IPS DF 6.9 (cell line): ENCODE measurements around the gene HDGFL1.

Experiments
- DNase-seq: peaks from one replicate; pipeline ENCODE4 v3.0.0-alpha.2; 2013; ENCODE audit warnings: low read depth, low spot score
- H3K27ac ChIP-seq: one replicate; pipeline ENCODE4 v1.5.1; 2013; ENCODE audit warnings: low read length, control low read depth
- H3K27me3 ChIP-seq: 2 replicates; pipeline ENCODE4 v1.6.1; 2013; ENCODE audit warnings: mild to moderate bottlenecking, low read length; ENCODE audit not compliant: control insufficient read depth, insufficient read depth
- H3K36me3 ChIP-seq: 2 replicates; pipeline ENCODE4 v1.6.1; 2013; ENCODE audit warnings: low read length; ENCODE audit not compliant: control insufficient read depth, insufficient read depth
- H3K4me1 ChIP-seq: 2 replicates; pipeline ENCODE4 v1.6.1; 2013; ENCODE audit warnings: low read length; ENCODE audit not compliant: control insufficient read depth, insufficient read depth
- H3K4me3 ChIP-seq: 2 replicates; pipeline ENCODE4 v1.5.1; 2013; ENCODE audit warnings: mild to moderate bottlenecking, low read length
- H3K9me3 ChIP-seq: 2 replicates; pipeline ENCODE4 v1.6.1; 2013; ENCODE audit warnings: low read length, inconsistent platforms; ENCODE audit not compliant: control insufficient read depth, insufficient read depth
- WGBS: extraction: QIAGEN DNeasy Blood & Tissue Kit; methylation state at CpG from one replicate; pipeline ENCODE4 v1.1.7; 2013; ENCODE audit warnings: mixed read lengths, missing lambda C conversion rate; ENCODE audit not compliant: insufficient read length, insufficient coverage; 5-methylcytosine and 5-hydroxymethylcytosine counted together

Gene HDGFL1

DNA sequence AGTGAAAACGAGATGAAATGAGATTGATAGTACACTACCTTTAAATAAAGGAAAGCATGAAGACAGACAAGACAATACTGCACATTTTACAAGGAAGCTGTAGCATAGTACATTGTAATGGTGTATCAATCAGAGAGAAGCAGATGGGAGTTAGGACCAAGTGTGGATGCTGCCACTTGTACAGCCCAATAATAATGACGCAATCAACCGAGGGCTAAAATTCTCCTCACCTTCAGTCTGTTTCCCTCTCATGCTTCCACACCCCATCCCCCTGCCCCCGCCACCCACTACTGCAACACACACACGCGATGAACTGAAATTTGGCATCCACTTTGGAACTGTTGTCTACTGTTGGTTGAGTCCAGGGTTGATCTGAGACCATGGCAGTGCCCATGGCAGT, 12.4 kb upstream of the HDGFL1 start:
- H3K36me3 ChIP-seq: no peaks in the 10 kb centered on the region
- no peaks in the 10 kb centered on the region for H3K27me3 ChIP-seq
- H3K9me3 ChIP-seq: no peaks in the 10 kb centered on the region
- H3K27ac ChIP-seq: no peak overlapping the region
- no CpG with 5 or more reads among the region's 6 CpGs for whole genome bisulfite sequencing
- no peaks in the 10 kb centered on the region for H3K4me1 ChIP-seq
- DNase-seq: no peak
- no peak overlapping the region for H3K4me3 ChIP-seq

GRCh38 chr6:22558288-22558882, 11.0 kb upstream of the HDGFL1 start:
- DNase-seq: no peak
- H3K4me3 ChIP-seq: no peak overlapping the region
- WGBS: no CpG with 5 or more reads among the region's 1 CpG
- H3K9me3 ChIP-seq: no peaks in the 10 kb centered on the region
- H3K27me3 ChIP-seq: no peaks in the 10 kb centered on the region
- H3K27ac ChIP-seq: no peak overlapping the region
- H3K4me1 ChIP-seq: no peaks in the 10 kb centered on the region
- H3K36me3 ChIP-seq: no peaks in the 10 kb centered on the region

DNA sequence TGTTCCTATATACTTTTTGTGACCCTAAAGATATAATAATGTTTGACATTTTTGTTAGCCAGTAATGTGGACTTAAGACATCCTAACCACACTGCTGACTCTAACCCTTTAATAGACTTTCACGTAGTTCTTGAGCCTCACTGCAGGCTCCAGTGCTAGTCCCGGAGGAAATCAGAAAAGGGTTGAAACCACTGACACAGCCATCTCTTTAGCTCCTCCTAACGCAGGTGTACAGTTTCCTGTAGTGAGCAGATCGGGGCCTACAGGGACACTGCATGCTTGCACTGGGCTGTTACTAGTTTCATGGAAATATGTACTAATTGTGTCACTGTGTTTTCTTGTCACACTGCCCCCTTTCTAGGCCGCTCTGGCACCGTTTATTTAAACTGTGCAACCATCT, 512 bp upstream of the HDGFL1 start:
- Histone ChIP-seq H3K4me3 (no peak overlapping the region), H3K9me3 (no peaks in the 10 kb centered on the region), H3K4me1 (no peaks in the 10 kb centered on the region), H3K27ac (no peak overlapping the region), H3K36me3 (no peaks in the 10 kb centered on the region; the same call in 1 of the 2 replicates), H3K27me3 (no peaks in the 10 kb centered on the region)
- DNase-seq: no peak
- WGBS: no CpG with 5 or more reads among the region's 6 CpGs

GRCh38 chr6:22570185-22570551, 802 bp downstream of the HDGFL1 start:
- Histone ChIP-seq H3K9me3 (no peaks in the 10 kb centered on the region), H3K36me3 (no peaks in the 10 kb centered on the region; the same call in 1 of the 2 replicates), H3K27me3 (no peaks in the 10 kb centered on the region), H3K4me1 (no peaks in the 10 kb centered on the region), H3K27ac (no peak overlapping the region), H3K4me3 (no peak overlapping the region)
- no CpG with 5 or more reads among the region's 26 CpGs for WGBS
- no peak for DNase-seq

DNA sequence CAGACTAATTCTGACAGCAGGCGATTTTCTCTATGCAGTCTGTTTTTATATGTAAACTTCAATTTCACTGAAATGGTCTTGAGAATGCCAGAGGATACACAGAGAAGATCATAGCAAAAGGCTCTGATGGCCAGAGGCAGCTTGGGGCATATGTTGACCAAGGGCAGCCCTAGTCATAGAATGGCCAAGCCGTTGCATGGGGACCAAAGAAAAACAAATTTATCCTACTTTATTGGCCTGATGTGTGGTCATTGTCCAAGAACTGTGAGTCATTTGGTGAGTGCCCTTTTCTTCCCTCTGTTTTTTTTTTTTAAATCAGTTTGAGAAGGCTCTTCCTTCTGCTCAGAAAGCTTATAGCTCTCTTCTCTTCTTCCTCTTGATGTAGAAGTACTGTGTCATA, 5.8 kb downstream of the HDGFL1 start:
- Histone ChIP-seq H3K36me3 (no peaks in the 10 kb centered on the region; the same call in 1 of the 2 replicates), H3K4me1 (no peaks in the 10 kb centered on the region), H3K27ac (no peak overlapping the region), H3K4me3 (no peak overlapping the region), H3K27me3 (no peaks in the 10 kb centered on the region), H3K9me3 (no peaks in the 10 kb centered on the region)
- WGBS: no CpG with 5 or more reads among the region's 2 CpGs
- no peak for DNase-seq

GRCh38 chr6:22579439-22579838, 10.1 kb downstream of the HDGFL1 start:
- no CpG with 5 or more reads among the region's 5 CpGs for WGBS
- Histone ChIP-seq H3K27ac (no peak overlapping the region), H3K27me3 (no peaks in the 10 kb centered on the region), H3K9me3 (no peaks in the 10 kb centered on the region), H3K36me3 (no peaks in the 10 kb centered on the region), H3K4me3 (no peak overlapping the region), H3K4me1 (no peaks in the 10 kb centered on the region)
- no peak for DNase-seq

DNA sequence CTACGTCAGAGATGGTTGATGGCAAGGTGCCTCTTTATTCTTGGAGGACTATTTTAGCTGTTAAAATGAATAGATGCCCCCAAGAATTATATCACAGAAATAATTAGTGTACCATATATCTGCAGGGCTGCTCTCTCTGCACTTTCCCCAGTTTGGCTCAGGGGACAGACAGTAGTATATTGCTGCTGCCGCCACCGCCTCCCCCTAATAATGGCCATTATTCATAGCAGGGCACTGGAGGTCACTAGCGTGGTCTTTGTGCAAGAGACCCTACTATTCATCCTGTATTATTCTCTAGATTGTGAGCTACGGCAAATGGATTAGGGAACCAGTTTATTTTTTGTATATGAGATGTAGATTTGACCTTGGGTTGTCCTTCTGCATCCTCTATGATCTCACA, 11.0 kb downstream of the HDGFL1 start:
- no peak for DNase-seq
- Histone ChIP-seq H3K4me3 (no peak overlapping the region), H3K27ac (no peak overlapping the region), H3K36me3 (no peaks in the 10 kb centered on the region), H3K27me3 (no peaks in the 10 kb centered on the region), H3K9me3 (no peaks in the 10 kb centered on the region), H3K4me1 (no peaks in the 10 kb centered on the region; the same call in 1 of the 2 replicates)
- no CpG with 5 or more reads among the region's 5 CpGs for WGBS

- Histone ChIP-seq H3K4me3 (no peak overlapping the region), H3K36me3 (no peaks in the 10 kb centered on the region), H3K27me3 (no peaks in the 10 kb centered on the region), H3K27ac (no peak overlapping the region), H3K9me3 (no peaks in the 10 kb centered on the region), H3K4me1 (no peaks in the 10 kb centered on the region; the same call in 1 of the 2 replicates)
- no CpG with 5 or more reads among the region's 4 CpGs for WGBS
- no peak for DNase-seq
Measured at GRCh38 chr6:22582417-22583205, 13.2 kb downstream of the HDGFL1 start.

DNA sequence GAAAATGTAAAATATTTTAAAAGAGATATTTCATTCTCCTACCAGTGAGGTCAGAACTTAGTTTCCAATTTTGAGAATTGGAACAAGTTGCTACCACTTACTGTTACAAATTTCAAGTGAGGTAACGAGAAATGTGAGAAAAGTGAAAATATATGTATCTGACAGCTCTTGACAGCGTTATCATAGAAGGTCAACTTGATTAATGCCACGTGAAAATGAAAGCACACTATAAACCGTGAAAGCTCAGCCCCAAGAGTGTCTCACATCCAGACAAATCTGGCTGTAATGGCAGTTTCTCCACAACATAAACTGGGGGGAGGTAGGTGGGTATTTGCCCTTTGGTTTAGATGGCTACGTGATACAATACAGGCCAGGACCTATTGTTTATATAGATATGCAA, 13.9 kb downstream of the HDGFL1 start:
- H3K36me3 ChIP-seq: no peaks in the 10 kb centered on the region
- no peak overlapping the region for H3K27ac ChIP-seq
- WGBS: no CpG with 5 or more reads among the region's 5 CpGs
- no peaks in the 10 kb centered on the region for H3K9me3 ChIP-seq
- H3K4me3 ChIP-seq: no peak overlapping the region
- no peak for DNase-seq
- no peaks in the 10 kb centered on the region; the same call in 1 of the 2 replicates for H3K4me1 ChIP-seq
- H3K27me3 ChIP-seq: no peaks in the 10 kb centered on the region

- Histone ChIP-seq H3K4me3 (no peak overlapping the region), H3K4me1 (no peaks in the 10 kb centered on the region; the same call in 1 of the 2 replicates), H3K27ac (no peak overlapping the region), H3K36me3 (no peaks in the 10 kb centered on the region), H3K9me3 (no peaks in the 10 kb centered on the region), H3K27me3 (no peaks in the 10 kb centered on the region)
- no peak for DNase-seq
- WGBS: no CpG with 5 or more reads among the region's 1 CpG
Measured at GRCh38 chr6:22583927-22584326, 14.6 kb downstream of the HDGFL1 start.

- Histone ChIP-seq H3K27me3 (no peaks in the 10 kb centered on the region), H3K4me3 (no peak overlapping the region), H3K36me3 (no peaks in the 10 kb centered on the region), H3K4me1 (no peaks in the 10 kb centered on the region; the same call in 1 of the 2 replicates), H3K9me3 (no peaks in the 10 kb centered on the region), H3K27ac (no peak overlapping the region)
- DNase-seq: no peak
Measured at GRCh38 chr6:22589118-22589517, 19.8 kb downstream of the HDGFL1 start.
